AG09309 (cell line): Measurements from ENCODE around the gene COL2A1.

Source experiments
- DNase-seq: peaks from one replicate; pipeline ENCODE4 v3.0.0-alpha.2; 2010; ENCODE audit warnings: low read depth
- H3K4me3 ChIP-seq: 2 replicates; pipeline ENCODE4 v1.5.1; 2011; ENCODE audit warnings: mild to moderate bottlenecking, low read depth, low read length, moderate library complexity; ENCODE audit not compliant: control insufficient read depth
- CTCF ChIP-seq: IDR thresholded peaks from 2 replicates; pipeline ENCODE4 v1.5.1; 2011; ENCODE audit warnings: mild to moderate bottlenecking, low read depth, low read length, inconsistent platforms; ENCODE audit not compliant: insufficient read depth, control insufficient read depth; ENCODE audit errors: missing control alignments

COL2A1 gene

GRCh38 chr12:47942614-47943225 is 61.6 kb downstream of the COL2A1 start:
- H3K4me3 ChIP-seq: no peak overlapping the region
- no peak for TF ChIP-seq CTCF
- no peak for DNase-seq

GRCh38 chr12:47941871-47942613 is 62.2 kb downstream of the COL2A1 start:
- no peak for TF ChIP-seq CTCF
- DNase-seq: no peak
- no peak overlapping the region for H3K4me3 ChIP-seq

- TF ChIP-seq CTCF: no peak
Observed at GRCh38 chr12:47941475-47941780, 62.8 kb downstream of the COL2A1 start.

GRCh38 chr12:47940773-47941474 is 63.4 kb downstream of the COL2A1 start:
- no peak for TF ChIP-seq CTCF
- H3K4me3 ChIP-seq: no peak overlapping the region
- DNase-seq: no peak

More at GRCh38 chr12:47941475-47941780, 62.8 kb downstream of the COL2A1 start:
- no peak for DNase-seq
- no peak overlapping the region for H3K4me3 ChIP-seq

- DNase-seq: no peak
- no peak for TF ChIP-seq CTCF
- H3K4me3 ChIP-seq: no peak overlapping the region
Observed at GRCh38 chr12:47939009-47939601, 65.2 kb downstream of the COL2A1 start.

GRCh38 chr12:47938594-47938993 is 65.7 kb downstream of the COL2A1 start:
- no peak for DNase-seq
- TF ChIP-seq CTCF: no peak
- H3K4me3 ChIP-seq: no peak overlapping the region
